ENCODE results near the gene CYP27C1.

GRCh38 chr2:127137741-127138140, 82.4 kb downstream of the CYP27C1 start:
- no peak for TF ChIP-seq CTCF (IDR thresholded peaks at IDR 0.05)
- TF ChIP-seq POLR2A (IDR thresholded peaks at IDR 0.05) = no peak
- TF ChIP-seq EP300 (IDR thresholded peaks at IDR 0.05) = no peak
- no peak for TF ChIP-seq POLR2AphosphoS5 (IDR thresholded peaks at IDR 0.05)
